K562 (cell line): ENCODE results near the gene MAST1. TPM values are rescaled to one million over a fixed set of nuclear protein-coding genes. Genes with fewer than 3 reads are reported as not detected.

Source experiments
- ATF4 ChIP-seq: fragments of 450-650 bp; formaldehyde crosslinking; IDR thresholded peaks from 2 replicates; pipeline ENCODE4 v1.4.0; 2022; ENCODE audit warnings: mild to moderate bottlenecking, moderate library complexity
- ATF6 ChIP-seq: sonication (generic); formaldehyde crosslinking; IDR thresholded peaks from 2 replicates; pipeline ENCODE4 v1.4.0; 2020; ENCODE audit warnings: mild to moderate bottlenecking, missing genetic modification reagents
- CLOCK ChIP-seq: fragments of 250-450 bp; sonication (Bioruptor Pico); IDR thresholded peaks from 2 replicates; pipeline ENCODE4 v1.4.0; 2020; ENCODE audit warnings: mild to moderate bottlenecking, moderate library complexity, borderline replicate concordance
- CREB3 ChIP-seq: fragments of 450-650 bp; conservative IDR thresholded peaks from 2 replicates; pipeline ENCODE4 v1.6.1; 2016; ENCODE audit warnings: missing genetic modification characterization, low read depth, mild to moderate bottlenecking, missing compliant biosample characterization, moderate library complexity
- DDX20 ChIP-seq: fragments of 450-650 bp; IDR thresholded peaks from 2 replicates; pipeline ENCODE4 v1.6.1; 2016; ENCODE audit warnings: missing genetic modification characterization, low read depth, mild to moderate bottlenecking, missing compliant biosample characterization, moderate library complexity
- FOSL1 ChIP-seq: fragments of 200-800 bp; sonication (Bioruptor generic); conservative IDR thresholded peaks from 2 replicates; pipeline ENCODE4 v1.6.1; 2016; ENCODE audit warnings: missing genetic modification characterization, missing compliant biosample characterization
- IFI16 ChIP-seq: fragments of 250-450 bp; sonication (Bioruptor Pico); IDR thresholded peaks from 2 replicates; pipeline ENCODE4 v2.1.2; 2022; ENCODE audit warnings: mild to moderate bottlenecking, inconsistent platforms
- ILK ChIP-seq: fragments of 450-650 bp; IDR thresholded peaks from 2 replicates; pipeline ENCODE4 v1.6.1; 2016; ENCODE audit warnings: missing genetic modification characterization, low read depth, mild to moderate bottlenecking, missing compliant biosample characterization, moderate library complexity, borderline replicate concordance
- JUN ChIP-seq, 2 experiments: sonication (generic) in 1 of 2; formaldehyde crosslinking in 1 of 2; IDR thresholded peaks; 2 replicates each; pipeline versions ENCODE4 v1.6.1 to v1.8.0; 2012 to 2022; ENCODE audit warnings: borderline replicate concordance in 2 of 2, mild to moderate bottlenecking in 2 of 2, improper control_type of control experiment in 1 of 2, low read depth in 1 of 2, low read length in 1 of 2, missing genetic modification reagents in 1 of 2
- POLR3G ChIP-seq: IDR thresholded peaks from 2 replicates; pipeline ENCODE4 v1.6.1; 2011; ENCODE audit not compliant: insufficient read length, insufficient replicate concordance; ENCODE audit errors: extremely low read depth
- U2AF2 ChIP-seq: fragments of 200-400 bp; formaldehyde crosslinking; optimal IDR thresholded peaks from 2 replicates; pipeline ENCODE3; 2017; ENCODE audit warnings: low read depth, mild to moderate bottlenecking, low read length
- ZNF134 ChIP-seq: fragments of 250-450 bp; sonication (Bioruptor Pico); conservative IDR thresholded peaks from 2 replicates; pipeline ENCODE4 v1.4.0; 2020
- polyA plus RNA-seq, 8 experiments: library from polyadenylated mRNA; depleted of rRNA in 4 of 8; stranded (reverse) in 5 of 8; unstranded in 3 of 8; fragments of >200 nt; fragmentation: Nextera tagmentation in 2 of 8; fragmentation: Illumina TruSeq in 1 of 8; extraction: Ambion mirVana in 2 of 8; extraction: Trizol in 1 of 8; gene quantifications; 2 replicates each; pipeline versions ENCODE4 v1.2.1 to v1.2.3, GENCODE V29; 2011 to 2014; ENCODE audit warnings: inconsistent platforms in 1 of 8, missing spikeins in 1 of 8
- total RNA-seq, 7 experiments: library from RNA; depleted of rRNA in 6 of 7; stranded (reverse); fragments of >200 nt in 6 of 7; fragmentation: Illumina TruSeq in 2 of 7; extraction: Trizol in 2 of 7; gene quantifications; 2 replicates each; pipeline versions ENCODE4 v1.2.1 to v1.2.3, GENCODE V29; 2011 to 2021; ENCODE audit warnings: low replicate concordance in 1 of 7

Gene MAST1
- total and polyA plus RNA-seq, 9 of the 15 experiments (the other 6 are each of a cell fraction or from before 2014, with no cell fraction given), result 0.48 to 10.3 (median 3.9) TPM

- TF ChIP-seq ATF6 (peak; percentile 94; the same call in 1 of the 2 replicates), ATF4 (CRISPR knock-in tag) (peak; percentile 54; the same call in 1 of the 2 replicates), CREB3 (tag) (no peak), DDX20 (tag) (no peak), POLR3G (no peak), IFI16 (CRISPR knock-in tag) (no peak), JUN (IDR thresholded peaks at IDR 0.05; ENCODE audit: borderline replicate concordance, low read depth, low read length) (peak; percentile 68; the same call in 1 of the 2 replicates), JUN (CRISPR knock-in tag; IDR thresholded peaks at IDR 0.05; ENCODE audit: borderline replicate concordance) (no peak), CLOCK (no peak), ILK (no peak), ZNF134 (CRISPR knock-in tag) (no peak), U2AF2 (no peak), FOSL1 (0 out of 2 replicates have a peak, but pooled peaks have one; percentile 53)
These were observed 46.8 kb upstream of the MAST1 start, which contains the start of gene JUNB (continued) for GRCh38 chr19:12791345-12792050.
